HG03432 (cell line): ENCODE data around the gene AGBL4.

Source experiments
- ATAC-seq: cut with Tn5 transposase; IDR thresholded peaks from one replicate; pipeline ENCODE4 v1.9.1; 2021; ENCODE audit warnings: mild to moderate bottlenecking, moderate library complexity; ENCODE audit not compliant: unreplicated experiment

AGBL4 gene

DNA sequence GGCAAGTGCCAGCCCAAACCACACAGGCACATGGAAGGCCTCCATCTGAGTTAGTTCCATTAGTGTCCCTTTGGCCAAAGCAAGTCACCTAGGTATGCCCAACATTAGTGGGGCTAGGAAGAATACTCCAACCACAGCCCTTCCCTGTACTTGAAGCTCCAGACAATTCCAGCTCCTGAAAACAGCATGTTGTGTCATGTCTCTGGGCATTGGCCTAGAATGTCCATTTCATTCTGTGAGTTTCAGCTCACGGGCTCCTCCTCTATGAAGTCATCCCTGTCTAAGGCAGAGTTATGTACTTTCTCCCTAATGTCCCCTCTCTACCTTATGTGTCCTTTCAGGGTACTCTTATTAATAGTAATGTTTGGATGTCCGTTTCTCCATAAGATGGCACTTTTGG, 1455.3 kb downstream of the AGBL4 start:
- no peak for ATAC-seq

DNA sequence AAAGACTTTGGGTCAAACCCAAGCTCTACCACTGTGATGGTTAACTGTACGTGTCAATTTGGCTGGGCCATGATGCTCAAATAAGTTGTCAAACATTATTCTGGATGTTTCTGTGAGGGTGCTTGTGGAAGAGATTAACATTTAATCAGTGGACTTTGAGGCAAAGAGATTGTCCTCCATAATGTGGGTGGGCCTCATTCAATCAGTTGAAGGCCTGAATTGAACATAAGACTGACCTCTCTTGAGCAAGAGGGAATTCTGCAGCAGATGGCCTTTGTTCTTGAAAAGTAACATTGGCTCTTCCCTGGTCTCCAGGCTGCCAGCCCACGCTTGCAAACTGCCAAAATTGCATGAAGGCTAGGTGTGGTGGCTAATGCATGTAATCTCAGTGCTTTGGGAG, 1457.3 kb downstream of the AGBL4 start:
- no peak for ATAC-seq

DNA sequence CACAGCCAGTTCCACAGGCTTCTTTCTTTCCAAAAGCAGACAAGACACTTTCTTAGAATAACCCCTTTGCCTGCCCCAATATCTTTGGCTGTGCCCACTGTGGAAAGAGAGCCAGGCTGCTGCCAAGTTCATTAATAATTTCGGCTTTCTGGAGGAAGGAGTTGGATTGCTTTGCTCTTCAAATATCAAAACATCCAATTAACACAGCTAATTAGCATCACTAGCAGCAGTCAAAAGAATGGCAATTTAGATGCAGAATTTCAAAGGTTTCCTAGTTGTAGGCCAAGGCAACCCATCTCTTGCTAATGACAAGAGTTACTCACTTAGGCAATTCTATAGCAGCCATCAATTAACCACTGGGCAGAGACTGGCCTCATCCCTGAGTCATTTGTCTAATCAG, 1460.7 kb downstream of the AGBL4 start:
- ATAC-seq: no peak

DNA sequence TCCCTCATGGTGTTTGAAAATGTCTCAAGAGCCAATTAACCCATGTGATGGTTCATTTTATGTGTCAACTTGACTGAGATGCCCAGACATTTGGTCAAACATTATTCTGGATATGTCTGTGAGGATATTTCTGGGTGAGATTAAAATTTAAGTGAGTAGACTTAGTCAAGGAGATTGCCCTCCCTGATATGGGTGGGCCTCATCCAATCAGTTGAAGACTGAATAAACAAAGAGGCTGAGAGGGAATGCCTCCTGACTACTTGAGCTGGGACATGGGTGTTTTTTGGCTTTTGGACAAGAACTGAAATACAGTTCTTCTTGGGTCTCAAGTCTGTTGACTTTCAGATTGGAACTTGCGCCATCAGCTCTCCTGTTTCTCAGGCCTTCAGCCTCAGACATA, 1462.3 kb downstream of the AGBL4 start:
- no peak for ATAC-seq

DNA sequence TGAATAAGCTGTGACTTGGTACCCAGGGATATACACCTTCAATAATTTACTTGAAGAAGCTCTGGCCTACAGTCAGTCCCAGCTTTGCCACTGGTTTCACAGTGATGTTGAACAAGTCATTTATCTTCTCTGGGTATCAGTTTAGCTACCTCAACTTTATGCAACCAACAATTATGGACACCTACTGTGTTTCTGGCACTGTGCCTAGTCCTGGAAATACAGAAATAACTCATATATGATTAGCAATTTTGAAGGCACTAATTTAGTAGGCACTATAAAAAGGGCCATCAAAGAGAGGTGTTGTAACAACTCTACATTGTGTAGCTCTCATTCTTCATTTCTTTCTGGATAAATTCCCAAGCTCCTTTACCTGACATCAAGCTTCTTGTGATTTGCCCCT, 1463.2 kb downstream of the AGBL4 start:
- no peak for ATAC-seq

DNA sequence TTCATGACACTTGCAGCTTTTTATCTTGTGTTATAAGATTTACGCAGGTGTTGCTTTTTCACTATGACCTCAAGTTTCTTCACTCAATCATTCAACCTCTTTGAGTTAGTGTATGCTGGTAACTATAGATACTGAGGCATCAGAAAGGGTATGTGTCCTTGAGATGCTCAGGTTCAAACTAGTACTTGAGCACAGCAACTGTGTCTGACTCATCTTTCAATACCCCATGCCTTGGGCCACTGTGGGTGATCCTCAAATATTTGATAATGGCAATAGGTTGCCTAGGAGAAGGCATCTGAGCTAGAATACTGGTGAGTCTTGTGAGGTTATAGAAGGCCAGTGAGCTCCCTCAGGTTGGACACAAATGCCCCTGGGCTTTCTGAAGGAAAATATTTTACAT, 1463.6 kb downstream of the AGBL4 start:
- ATAC-seq: no peak

DNA sequence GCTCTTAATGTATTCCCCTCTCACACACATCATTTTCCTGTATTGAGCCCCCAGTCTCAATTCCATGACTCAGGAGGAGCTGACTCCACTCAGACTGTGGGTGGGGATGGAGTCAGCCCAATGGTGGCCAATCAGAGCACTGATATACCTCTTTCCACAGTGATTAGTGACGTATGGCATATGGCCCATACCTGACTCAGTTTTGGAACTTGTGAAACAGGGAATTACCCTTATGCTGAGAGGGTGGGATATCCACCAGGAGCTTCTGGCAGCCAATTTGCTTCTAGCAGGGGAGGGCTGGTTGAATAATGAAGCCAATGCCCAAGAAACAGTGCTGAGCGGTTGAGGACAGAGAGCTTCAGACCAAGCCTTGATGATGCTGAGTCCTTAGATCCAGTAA, 1465.4 kb downstream of the AGBL4 start:
- ATAC-seq: no peak

DNA sequence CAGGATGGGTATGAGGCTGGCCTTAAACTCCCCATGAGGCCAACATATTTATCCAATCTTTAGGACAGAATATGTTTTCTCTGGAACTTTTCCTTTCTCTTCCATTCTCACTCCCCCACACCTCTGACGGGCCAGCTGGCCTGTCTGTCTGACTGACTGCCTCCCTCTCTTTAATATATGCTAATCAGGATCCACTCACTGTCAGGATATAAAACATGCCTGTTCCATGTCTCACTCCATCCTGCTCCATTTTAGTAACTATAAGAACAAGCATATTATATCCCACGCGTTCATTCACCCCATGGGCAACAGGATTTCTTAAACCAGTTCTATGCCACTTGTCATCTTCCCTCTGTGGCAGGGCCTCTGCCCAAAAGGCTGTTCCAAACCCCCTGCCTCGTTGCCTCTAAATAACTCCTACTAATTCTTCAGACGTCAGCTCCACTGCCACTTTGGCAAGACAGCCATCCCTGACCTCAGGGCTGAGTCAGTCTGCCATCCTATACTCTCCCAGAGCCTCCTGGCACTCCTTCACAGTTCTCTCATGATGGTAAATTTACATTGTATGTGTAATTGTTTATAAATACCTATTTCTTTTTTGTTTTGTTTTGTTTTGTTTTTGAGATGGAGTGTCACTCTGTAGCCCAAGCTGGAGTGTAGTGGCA, 1467.4 kb downstream of the AGBL4 start:
- ATAC-seq: no peak

DNA sequence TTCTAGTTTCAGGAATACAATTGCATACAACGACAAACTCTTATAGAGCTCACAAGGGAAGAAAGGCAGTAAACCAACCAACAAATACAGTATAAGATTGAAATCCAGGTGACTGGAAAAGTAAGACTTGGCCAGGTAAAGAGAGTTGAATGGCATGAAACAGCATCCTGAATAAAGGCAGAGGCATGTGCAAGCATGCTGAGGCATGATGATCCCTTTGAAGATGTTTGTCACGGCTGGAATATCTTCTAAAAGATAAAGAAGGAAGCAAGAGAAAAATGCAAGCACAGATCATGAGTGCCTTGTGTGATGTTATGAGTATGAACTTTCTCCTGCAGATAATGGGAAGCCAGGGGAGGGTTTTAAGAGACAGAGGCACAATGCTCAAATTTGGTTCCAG, 1468.5 kb downstream of the AGBL4 start:
- no peak for ATAC-seq

DNA sequence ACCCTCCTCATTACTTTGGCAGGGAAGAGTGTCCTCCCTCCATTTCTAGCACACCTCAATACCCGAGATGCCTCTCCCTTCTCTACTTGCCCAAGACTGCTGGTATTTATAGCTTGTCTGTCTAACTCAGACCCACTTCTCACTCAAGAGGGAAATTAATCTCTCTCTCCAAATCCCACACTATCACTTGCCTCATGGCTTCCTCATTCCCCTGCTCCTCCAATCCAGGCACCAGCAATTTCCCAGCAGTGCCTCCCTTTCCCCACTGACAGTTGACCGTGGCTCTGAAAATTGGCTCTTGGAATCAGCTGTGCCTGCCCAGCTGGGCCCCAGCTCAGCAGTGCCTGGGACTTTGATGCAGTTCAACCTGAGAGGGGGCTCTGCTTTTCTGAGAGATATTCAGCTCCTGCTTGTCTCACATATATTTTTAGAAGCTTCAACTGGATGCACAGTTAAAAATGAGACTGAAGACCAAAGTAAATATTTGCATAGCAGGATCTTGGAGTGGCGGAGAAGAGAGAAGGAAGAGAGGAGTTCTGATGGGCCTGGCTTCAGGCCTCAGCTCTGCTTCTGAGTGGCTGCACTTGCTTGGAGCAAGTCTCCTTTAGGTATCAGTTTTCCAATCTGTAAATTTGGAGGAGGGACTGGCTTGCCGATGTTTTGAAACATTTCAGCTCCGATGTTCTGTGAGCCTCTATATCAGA, 1470.7 kb downstream of the AGBL4 start:
- ATAC-seq: no peak

DNA sequence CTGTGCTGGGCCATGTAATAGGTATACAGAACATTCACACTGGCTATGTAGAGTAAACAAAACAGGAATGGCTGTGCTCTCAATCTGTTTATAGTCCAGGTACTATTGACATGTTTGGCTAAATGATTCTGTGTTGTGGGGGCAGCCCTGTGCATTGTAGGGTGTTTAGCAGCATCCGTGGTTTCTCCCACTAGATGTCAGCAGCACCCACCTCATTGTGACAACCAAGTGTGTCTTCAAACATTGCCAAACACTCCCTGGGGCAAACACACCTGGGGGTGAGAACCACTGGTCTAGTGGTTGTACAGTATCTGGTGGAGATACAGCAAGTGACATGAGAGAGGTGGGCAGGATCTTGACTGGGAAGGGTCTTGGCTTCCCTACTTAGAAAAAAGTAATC, 1471.3 kb downstream of the AGBL4 start:
- no peak for ATAC-seq

DNA sequence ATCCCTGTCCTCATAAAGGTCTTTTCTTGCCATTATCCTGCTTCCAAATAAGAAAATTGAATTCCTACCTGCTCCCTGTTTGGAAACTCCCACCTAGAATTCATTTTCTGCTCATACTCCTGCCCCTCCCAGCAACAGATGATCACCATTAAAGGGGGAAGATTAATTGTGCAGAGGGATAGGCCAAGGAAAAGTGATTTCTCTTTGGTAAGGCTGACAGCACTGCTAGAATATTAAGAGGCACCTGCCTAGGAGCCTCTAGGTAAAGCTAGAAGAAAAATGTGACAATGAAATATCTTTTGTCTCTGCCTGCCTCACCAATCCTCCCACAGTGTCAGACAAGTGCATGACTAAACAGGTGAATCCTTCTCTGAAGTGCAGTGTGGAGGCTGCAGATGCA, 1474.8 kb downstream of the AGBL4 start:
- ATAC-seq: no peak

DNA sequence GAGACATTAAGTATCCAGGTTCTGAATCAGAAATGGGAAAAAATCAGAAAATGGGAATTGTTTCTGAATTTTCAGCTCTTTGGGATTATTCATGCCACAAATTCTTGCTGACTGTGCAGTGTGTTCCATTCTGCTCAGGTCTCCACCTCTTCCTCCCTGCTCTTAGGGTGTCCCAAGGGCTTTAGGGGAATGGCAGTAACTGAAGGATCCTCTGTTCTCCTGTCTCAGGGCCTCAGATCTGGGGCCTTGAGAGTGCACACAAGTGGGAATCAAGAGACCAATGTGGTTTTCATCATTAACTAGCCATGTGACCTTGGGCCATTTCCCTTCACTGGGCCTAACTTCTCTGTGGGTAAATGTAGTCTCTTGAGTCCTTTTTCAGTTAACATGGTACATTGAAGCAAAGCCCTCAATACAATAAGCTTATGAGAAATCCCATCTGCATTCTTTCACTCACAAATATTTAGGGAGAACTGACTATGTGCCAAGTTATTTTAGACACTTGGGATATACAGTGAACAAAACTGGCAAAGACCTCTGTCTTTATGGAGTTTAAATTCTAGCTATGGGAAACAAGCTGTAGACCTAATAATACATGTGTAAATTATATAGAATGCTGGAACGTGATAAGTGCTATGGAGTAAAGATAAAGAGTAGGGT, 1476.1 kb downstream of the AGBL4 start:
- no peak for ATAC-seq

DNA sequence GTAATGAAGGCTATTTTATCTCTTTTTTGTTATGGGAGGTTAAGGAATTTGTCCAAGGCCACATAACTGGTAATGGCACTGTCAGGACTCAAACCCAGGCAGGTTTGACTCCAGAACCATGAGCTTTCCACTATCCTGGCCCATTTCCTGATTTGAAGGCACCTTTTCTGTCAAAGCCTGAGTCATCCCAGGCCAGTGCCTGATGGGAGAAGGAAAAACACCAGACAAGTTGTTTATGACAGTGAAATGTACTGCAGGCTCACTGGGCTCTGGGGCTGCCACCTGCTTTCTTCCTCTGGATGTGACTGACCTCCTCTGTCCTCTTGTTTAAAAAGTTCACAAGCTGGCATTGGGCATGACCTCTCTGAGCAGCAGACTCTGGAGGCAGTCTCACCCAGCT, 1479.9 kb downstream of the AGBL4 start:
- ATAC-seq: no peak

DNA sequence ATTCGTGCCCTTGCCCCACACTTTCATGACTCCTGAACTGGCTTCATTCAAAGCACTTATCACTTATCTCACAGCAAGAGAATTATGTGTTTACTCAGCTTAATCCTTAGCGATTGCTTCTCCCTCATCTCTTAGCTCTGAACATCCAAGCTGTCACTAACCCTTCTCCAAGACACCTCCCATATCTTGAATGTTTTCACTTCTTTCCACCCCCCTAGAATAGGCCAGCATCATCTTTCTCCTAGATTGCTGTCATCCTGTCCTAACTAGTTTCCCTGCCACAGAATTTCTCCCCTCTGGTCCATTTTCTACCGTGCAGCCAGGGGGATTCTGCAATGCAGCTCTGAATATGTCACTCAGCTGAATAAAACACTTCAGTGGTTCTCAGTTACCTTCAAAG, 1483.2 kb downstream of the AGBL4 start:
- no peak for ATAC-seq

DNA sequence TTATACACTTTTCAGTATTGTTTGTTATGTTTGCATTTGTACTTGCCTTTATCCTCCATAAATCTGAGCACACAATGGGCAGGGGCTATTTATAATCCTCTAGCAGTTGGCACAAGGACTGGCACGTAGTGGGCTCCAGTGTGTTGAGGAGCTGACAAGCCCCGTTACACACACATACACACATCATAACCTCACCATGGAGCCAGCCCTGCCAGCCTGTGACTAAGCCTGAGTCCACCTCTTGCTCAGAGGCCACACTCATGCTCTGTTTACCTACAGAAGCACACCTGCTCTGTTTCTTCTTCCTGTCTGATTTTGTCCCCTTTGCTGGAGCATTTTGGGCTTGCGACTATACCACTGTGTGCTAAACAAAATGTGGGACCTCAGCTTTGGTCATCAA, 1487.3 kb downstream of the AGBL4 start:
- no peak for ATAC-seq

DNA sequence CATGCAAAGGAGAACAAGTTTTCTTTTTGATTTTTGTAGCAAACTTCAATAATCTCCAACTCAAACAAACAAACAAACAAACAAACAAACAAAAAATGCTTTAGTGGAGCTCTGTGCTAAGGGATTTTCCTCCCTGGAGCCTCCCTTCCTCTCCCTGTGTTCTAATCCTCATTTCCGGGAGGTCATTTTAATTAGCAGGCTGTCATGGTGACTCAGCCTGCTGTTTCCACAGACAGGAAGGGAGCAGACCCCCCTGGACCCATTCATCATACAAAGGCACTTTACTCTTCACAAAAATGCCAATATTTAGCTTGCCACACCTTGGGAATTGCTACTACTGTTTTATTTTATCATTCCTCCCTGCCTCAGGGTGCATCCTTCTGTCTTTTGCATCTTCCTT, 1490.8 kb downstream of the AGBL4 start:
- ATAC-seq: no peak

DNA sequence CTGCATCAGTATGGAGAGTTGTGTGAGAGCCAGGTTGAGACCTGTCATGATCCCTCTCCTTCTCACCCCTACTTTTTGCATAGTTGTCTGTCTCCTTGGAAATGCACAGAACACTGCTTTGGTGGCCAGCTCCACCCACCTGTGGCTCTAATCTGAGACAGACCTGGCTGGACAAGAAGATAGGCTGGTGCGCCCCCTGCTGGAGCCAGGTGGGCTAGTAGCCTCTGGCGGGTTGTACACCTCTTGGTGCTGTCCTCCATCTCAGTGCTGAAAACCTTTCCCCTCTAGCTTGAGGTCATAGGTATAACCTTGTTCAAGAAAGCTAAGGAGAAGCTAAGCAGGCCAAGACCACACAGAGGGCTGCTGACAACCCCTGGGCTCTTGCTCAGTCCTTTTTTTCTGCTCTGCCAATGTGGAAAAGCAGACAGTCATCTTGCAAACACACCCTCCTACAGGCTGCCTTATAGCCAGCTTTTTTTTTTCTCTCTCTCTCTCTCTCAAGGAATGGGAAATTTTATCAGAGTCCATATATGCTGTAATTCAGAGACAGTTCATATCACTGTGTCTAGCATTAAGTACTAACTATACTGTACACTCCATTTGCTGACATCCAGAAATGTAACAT, 1492.9 kb downstream of the AGBL4 start:
- ATAC-seq: peak; percentile 76

DNA sequence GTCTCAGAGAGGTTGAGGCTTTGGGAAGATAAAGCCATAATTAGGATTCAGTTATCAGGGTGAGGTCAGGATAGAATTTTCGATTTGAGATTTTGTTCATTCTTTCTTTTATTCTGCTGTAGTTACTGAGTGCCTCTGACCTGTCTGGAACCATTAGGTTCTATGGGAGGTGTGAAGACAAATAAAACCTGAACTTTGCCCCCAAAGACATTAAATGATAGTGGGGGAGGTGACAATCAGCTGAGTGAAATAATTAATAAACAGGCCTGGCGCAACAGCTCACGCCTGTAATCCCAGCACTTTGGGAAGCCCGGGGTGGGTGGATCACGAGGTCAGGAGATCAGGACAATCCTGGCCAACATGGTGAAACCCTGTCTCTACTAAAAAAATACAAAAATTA, 1496.7 kb downstream of the AGBL4 start:
- ATAC-seq: no peak

DNA sequence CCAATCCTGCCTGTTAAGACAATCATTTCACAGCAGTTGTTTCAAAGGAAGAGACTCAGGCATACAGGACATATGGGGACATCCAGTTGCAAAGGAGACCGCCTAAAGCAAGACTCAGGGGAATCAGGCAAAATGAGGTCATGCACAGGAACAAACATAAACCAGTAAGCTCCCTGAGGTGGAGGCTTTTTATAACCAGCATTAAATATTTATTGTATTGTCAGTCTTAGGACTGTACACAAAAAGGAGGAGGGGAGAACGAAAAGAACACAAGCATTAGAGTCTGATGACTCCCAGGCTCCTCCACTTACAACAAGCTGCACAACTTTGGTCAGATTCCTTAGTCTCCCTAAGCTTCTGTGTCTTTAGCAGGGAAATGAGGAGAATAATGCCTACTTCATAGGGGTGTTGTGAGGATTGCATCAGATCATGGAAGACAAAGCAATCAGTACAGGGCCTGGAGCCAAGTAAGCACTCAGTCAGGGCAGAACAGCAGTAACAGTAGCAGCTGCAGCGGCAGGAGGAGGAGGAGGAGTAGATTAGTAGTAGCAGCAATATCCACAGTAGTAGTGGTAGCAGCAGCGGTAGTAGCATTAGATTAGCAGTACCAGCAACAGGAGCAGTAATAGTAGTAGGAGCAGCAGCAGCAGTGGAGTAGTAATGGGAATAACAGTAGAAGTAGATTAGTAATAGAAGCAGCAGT, 1497.6 kb downstream of the AGBL4 start:
- no peak for ATAC-seq

DNA sequence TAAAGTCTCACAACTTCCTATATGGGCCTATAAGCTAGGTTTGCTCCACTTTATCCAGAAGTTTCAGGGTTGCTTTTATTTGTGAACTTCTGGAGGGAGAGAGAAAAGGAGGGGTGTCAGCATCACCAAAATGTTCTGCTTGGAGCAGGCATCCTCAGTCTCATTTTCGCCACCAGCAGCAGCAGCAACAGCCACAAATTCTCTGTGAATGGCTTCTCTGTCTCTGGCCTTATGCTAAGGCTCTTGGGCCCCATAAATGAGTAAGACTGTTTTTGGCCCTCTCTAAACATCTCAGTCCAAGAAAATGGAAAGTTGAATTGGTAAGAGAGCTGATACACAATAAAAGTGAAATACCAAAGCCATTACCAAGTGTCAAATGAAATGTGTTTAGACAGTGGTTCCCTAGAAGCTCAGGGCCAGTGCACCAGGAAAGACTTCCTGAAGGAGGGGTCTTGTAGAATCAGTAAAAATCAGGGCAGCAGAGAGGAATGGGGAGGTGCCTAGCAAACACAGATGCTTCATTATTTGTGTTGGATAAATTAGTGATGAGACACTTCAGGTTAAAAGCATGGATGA, 1498.8 kb downstream of the AGBL4 start:
- no peak for ATAC-seq
